Breast epithelium (tissue), 4 donors: Measurements from ENCODE around the gene RTEL1. TPM values are rescaled to one million over a fixed set of nuclear protein-coding genes. Genes with fewer than 3 reads are reported as not detected.
A peak's percentile ranks its signal among the peaks of the same experiment; 100 is the strongest.

Experiments used
- DNase-seq, 2 donors: peaks; one replicate each; pipeline ENCODE4 v3.0.0-alpha.2; 2019; ENCODE audit warnings: low spot score in 2 of 2
- H3K27ac ChIP-seq, 2 donors: fragments of 200-600 bp; sonication (generic) in 1 of 2; one replicate each; pipeline ENCODE4 v1.5.1; 2016 to 2019; ENCODE audit warnings: mild to moderate bottlenecking in 1 of 2
- H3K27me3 ChIP-seq, 2 donors: fragments of 200-600 bp; sonication (generic) in 1 of 2; one replicate each; pipeline versions ENCODE4 v1.5.1 to v1.6.0; 2017 to 2019; ENCODE audit warnings: control low read depth in 1 of 2, mild to moderate bottlenecking in 1 of 2
- H3K36me3 ChIP-seq: fragments of 200-600 bp; one replicate; pipeline ENCODE4 v1.5.1; 2019
- H3K4me1 ChIP-seq, 2 donors: fragments of 200-600 bp; sonication (generic); one replicate each; pipeline ENCODE4 v1.5.1; 2016 to 2019; ENCODE audit warnings: control low read depth in 1 of 2
- H3K4me3 ChIP-seq, 3 donors: fragments of 200-600 bp; sonication (generic); 1 replicate in 2 of 3; 2 replicates in 1 of 3; pipeline ENCODE4 v1.5.1; 2016 to 2019; ENCODE audit warnings: mild to moderate bottlenecking in 3 of 3, moderate library complexity in 2 of 3
- H3K9me3 ChIP-seq, 2 donors: fragments of 200-600 bp; sonication (generic) in 1 of 2; one replicate each; pipeline ENCODE4 v1.5.1; 2016 to 2019; ENCODE audit warnings: control low read depth in 1 of 2
- CTCF ChIP-seq, 3 donors: fragments of 450-650 bp; IDR thresholded peaks; one replicate each; pipeline ENCODE4 v1.5.1; 2016 to 2017; ENCODE audit warnings: antibody characterized with exemption in 3 of 3, mild to moderate bottlenecking in 3 of 3, moderate library complexity in 3 of 3
- POLR2A ChIP-seq: fragments of 450-650 bp; IDR thresholded peaks from one replicate; pipeline ENCODE4 v1.6.1; 2016; ENCODE audit warnings: antibody characterized with exemption, mild to moderate bottlenecking, moderate library complexity
- POLR2AphosphoS5 ChIP-seq, 3 donors: sonication (generic); formaldehyde crosslinking; IDR thresholded peaks; one replicate each; pipeline ENCODE4 v1.6.1; 2017; ENCODE audit warnings: antibody characterized with exemption in 3 of 3
- intact Hi-C: fragments of 100-400 bp; cut with DNase I; formaldehyde crosslinking; loops from one replicate; pipeline ENCODE4 v1.15.1; 2023; ENCODE audit warnings: low total_unique reads
- total RNA-seq, 3 donors: library from RNA; depleted of rRNA; stranded (reverse); fragments of >200 nt; gene quantifications; one replicate each; pipeline ENCODE4 v1.1.0, GENCODE V29; 2016

RTEL1 gene
- total RNA-seq, 3 donors from 2014 or later: 12.5 to 22.3 (median 15.1) TPM

GRCh38 chr20:63682384-63683139 lies 24.4 kb downstream of the RTEL1 start:
- peaks cover 8 to 18% of the 10 kb centered on the region in 2 donors for H3K4me1 ChIP-seq
- no peak for TF ChIP-seq POLR2A
- peak in 2 of 3 donors; percentile 67 to 70 for TF ChIP-seq POLR2AphosphoS5 (IDR thresholded peaks at IDR 0.05)
- intact Hi-C loops: no loop called here
- no peaks in the 10 kb centered on the region for H3K36me3 ChIP-seq
- DNase-seq: peak; percentile 72 to 74
- H3K4me3 ChIP-seq: peak overlapping the region in 1 of 3 donors; percentile 37
- no peaks in the 10 kb centered on the region for H3K27me3 ChIP-seq
- peak overlapping the region; percentile 79 to 95 for H3K27ac ChIP-seq
- no peaks in the 10 kb centered on the region for H3K9me3 ChIP-seq

GRCh38 chr20:63685269-63686026 lies 27.3 kb downstream of the RTEL1 start:
- Histone ChIP-seq H3K4me3 (no peak overlapping the region), H3K9me3 (no peaks in the 10 kb centered on the region), H3K36me3 (no peaks in the 10 kb centered on the region), H3K27ac (peak overlapping the region; percentile 45 to 96), H3K4me1 (peaks cover 8 to 18% of the 10 kb centered on the region in 2 donors), H3K27me3 (no peaks in the 10 kb centered on the region)
- no peak for TF ChIP-seq CTCF (IDR thresholded peaks at IDR 0.05)
- no peak for TF ChIP-seq POLR2A
- TF ChIP-seq POLR2AphosphoS5 (IDR thresholded peaks at IDR 0.05): no peak
- DNase-seq: no peak
- intact Hi-C loops: no loop called here

- peaks cover 8 to 18% of the 10 kb centered on the region in 2 donors for H3K4me1 ChIP-seq
- no peaks in the 10 kb centered on the region for H3K9me3 ChIP-seq
- peak overlapping the region in 1 of 3 donors; percentile 39 for H3K4me3 ChIP-seq
- H3K36me3 ChIP-seq: no peaks in the 10 kb centered on the region
- H3K27ac ChIP-seq: peak overlapping the region; percentile 45 to 96
- no peak for DNase-seq
- intact Hi-C loops: no loop called here
- TF ChIP-seq CTCF (IDR thresholded peaks at IDR 0.05): no peak
- TF ChIP-seq POLR2AphosphoS5 (IDR thresholded peaks at IDR 0.05): no peak
- no peak for TF ChIP-seq POLR2A
- H3K27me3 ChIP-seq: no peaks in the 10 kb centered on the region
These were observed 28.0 kb downstream of the RTEL1 start for GRCh38 chr20:63686094-63686491.

- Histone ChIP-seq H3K27ac (peak overlapping the region; percentile 45 to 96), H3K4me1 (peaks cover 8 to 18% of the 10 kb centered on the region in 2 donors), H3K9me3 (no peaks in the 10 kb centered on the region), H3K4me3 (peak overlapping the region in 2 of 3 donors; percentile 2 to 39), H3K27me3 (no peaks in the 10 kb centered on the region), H3K36me3 (no peaks in the 10 kb centered on the region)
- DNase-seq: no peak
- intact Hi-C loops: no loop called here
- peak in 2 of 3 donors; percentile 81 to 88 for TF ChIP-seq POLR2AphosphoS5 (IDR thresholded peaks at IDR 0.05)
- no peak for TF ChIP-seq CTCF (IDR thresholded peaks at IDR 0.05)
- no peak for TF ChIP-seq POLR2A
These were observed 28.6 kb downstream of the RTEL1 start for GRCh38 chr20:63686492-63687321.

GRCh38 chr20:63687419-63688178 lies 29.5 kb downstream of the RTEL1 start:
- no peaks in the 10 kb centered on the region for H3K36me3 ChIP-seq
- no peaks in the 10 kb centered on the region for H3K9me3 ChIP-seq
- TF ChIP-seq CTCF (IDR thresholded peaks at IDR 0.05) (no peak), POLR2AphosphoS5 (IDR thresholded peaks at IDR 0.05) (no peak), POLR2A (no peak)
- no peak overlapping the region for H3K4me3 ChIP-seq
- intact Hi-C loops: no loop called here
- no peak for DNase-seq
- H3K27me3 ChIP-seq: no peaks in the 10 kb centered on the region
- peaks cover 5 to 13% of the 10 kb centered on the region in 2 donors for H3K4me1 ChIP-seq
- H3K27ac ChIP-seq: peak overlapping the region; percentile 45 to 96
